NCI-H2107 treated with DMSO at 0.1 percent for 48 hours (cell line): Measurements from ENCODE around the gene COL6A5.
"Not testable (repeated sequence)": the region's sequence is repeated elsewhere in the genome, so short reads cannot be mapped to it uniquely, and the experiment has no call there.

Experiments
- DNase-seq: peaks from one replicate; lab custom pipeline; 2025; ENCODE audit not compliant: unreplicated experiment; lab: John Stamatoyannopoulos, UW

The COL6A5 gene, protein sequence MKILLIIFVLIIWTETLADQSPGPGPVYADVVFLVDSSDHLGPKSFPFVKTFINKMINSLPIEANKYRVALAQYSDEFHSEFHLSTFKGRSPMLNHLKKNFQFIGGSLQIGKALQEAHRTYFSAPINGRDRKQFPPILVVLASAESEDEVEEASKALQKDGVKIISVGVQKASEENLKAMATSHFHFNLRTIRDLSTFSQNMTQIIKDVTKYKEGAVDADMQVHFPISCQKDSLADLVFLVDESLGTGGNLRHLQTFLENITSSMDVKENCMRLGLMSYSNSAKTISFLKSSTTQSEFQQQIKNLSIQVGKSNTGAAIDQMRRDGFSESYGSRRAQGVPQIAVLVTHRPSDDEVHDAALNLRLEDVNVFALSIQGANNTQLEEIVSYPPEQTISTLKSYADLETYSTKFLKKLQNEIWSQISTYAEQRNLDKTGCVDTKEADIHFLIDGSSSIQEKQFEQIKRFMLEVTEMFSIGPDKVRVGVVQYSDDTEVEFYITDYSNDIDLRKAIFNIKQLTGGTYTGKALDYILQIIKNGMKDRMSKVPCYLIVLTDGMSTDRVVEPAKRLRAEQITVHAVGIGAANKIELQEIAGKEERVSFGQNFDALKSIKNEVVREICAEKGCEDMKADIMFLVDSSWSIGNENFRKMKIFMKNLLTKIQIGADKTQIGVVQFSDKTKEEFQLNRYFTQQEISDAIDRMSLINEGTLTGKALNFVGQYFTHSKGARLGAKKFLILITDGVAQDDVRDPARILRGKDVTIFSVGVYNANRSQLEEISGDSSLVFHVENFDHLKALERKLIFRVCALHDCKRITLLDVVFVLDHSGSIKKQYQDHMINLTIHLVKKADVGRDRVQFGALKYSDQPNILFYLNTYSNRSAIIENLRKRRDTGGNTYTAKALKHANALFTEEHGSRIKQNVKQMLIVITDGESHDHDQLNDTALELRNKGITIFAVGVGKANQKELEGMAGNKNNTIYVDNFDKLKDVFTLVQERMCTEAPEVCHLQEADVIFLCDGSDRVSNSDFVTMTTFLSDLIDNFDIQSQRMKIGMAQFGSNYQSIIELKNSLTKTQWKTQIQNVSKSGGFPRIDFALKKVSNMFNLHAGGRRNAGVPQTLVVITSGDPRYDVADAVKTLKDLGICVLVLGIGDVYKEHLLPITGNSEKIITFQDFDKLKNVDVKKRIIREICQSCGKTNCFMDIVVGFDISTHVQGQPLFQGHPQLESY (N-terminal part only)

DNA sequence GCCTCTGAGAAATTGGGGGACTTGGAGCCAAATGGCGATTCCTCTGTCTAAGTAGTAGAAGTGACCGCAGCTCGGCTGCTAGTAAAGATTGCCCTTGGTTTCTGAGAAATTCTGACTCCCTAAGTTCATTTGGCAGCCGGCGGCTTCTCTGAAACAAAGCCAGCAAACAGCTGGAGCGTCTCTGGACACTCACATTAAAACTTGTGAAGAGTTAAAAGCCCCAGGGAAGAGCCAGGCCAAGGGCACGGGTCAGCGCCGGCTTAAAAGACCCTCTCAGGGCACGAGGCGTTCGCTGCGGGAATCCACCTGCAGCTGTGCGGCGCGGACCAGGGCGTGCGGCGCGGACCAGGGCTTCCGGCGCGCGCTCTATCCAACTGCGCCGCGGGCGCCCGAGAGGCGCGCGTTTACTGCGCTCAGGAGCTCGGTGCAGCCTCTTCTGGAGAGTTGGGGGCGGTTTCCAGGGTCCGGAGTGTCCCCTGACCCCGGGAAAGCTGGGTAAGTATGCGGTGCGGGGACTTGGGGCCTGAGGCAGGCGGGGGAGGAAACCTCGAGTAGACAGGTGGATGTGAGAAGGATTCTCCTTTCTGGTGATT is at the start of gene COL6A5:
TSS of gene COL6A5 (plus strand) at position 186 of the 593 bp plus-strand sequence. CDS start 27,967 bp downstream, outside the sequence.
- no peak for DNase-seq

DNA sequence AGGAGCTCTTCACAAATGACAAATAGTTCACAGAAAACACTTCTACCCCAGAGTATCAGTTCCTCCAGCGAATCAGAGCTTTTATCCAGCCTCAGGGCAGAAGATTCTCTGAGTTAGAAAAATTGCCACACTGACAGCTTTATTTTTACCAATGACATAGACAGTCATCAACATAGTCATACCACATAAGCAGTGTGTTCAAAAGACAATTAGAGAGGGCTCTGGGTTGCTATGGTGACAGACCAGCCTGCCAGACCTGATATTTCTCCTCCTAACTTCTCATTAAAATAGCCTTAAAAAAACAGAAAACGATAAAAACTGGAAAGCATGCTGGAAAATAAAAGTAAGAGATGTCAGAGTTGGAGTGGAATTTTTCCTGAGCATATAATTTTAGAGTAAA is 45.9 kb upstream of the COL6A5 start:
- no peak for DNase-seq

DNA sequence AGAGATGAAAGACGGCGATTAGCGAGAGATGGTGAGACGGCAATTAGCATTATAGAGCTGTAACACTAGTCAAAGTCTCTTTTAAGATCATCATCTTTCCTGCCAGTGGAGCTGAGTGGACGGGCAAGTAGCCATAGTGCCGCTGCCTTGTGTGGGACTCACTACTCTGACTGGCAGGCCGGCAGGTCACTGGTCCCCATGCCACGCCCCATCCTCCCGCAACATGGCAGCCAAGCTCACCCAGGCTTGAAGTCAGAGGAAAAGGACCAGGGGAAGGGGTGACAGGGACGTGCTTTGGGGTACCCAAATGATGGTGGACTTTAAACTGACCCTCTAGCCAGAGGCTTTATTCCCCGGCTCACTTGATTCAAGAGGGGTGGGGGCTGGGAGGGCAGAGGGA is 44.6 kb upstream of the COL6A5 start:
- no peak for DNase-seq

DNA sequence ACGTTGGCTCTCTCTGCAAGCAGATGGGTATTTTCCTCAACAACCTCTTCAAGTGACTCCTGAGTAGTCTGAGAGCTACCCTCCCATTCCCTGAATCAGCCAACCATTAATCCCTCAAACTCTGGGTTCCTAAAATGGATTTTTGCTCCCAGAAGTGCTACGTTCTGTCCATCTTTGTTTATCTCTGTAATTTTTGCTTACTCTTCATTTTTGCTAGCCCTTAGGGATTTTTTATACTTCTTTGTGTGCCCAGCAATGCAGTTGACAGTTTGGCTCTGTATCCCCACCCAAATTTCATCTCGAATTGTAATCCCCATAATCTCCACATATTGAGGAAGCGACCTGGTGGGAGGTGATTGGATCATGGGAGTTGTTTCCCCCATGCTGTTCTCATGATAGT is 35.4 kb upstream of the COL6A5 start:
- DNase-seq = no peak

DNA sequence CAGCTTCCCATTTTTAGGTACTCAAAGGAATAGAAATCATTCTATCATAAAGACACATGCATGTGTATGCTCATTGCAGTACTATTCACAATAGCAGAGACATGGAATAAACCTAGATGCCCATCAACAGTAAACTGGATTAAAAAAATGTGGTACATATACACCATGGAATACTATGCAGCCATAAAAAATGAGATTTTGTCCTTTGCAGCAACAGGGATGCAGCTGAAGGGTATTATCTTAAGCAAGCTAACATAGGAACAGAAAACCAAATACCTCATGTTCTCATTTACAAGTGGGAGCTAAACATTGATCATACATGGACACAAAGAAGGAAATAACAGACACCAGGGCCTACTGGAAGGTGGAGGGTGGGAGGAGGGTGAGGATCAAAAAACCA is 33.1 kb upstream of the COL6A5 start:
- DNase-seq = no peak

DNA sequence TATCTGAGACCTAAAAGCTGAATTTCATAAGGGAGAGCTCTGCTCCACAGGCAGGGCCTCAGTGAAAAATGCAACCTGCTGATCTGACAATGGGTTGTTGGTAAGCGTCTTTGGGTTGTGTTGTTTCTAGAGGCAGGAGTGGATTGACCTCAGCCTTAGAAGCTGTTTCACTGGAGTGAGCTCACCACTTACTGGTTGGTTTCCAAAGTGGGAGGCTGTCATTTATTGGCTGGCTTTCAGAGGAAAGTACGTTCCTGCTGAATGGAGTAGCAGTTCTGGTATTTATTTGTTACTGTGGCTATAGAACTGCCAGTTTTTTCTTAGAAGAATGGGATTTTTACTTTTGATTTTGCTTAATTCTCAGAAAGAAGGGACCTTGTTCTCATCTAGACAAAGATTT is 29.3 kb upstream of the COL6A5 start:
- no peak for DNase-seq

DNA sequence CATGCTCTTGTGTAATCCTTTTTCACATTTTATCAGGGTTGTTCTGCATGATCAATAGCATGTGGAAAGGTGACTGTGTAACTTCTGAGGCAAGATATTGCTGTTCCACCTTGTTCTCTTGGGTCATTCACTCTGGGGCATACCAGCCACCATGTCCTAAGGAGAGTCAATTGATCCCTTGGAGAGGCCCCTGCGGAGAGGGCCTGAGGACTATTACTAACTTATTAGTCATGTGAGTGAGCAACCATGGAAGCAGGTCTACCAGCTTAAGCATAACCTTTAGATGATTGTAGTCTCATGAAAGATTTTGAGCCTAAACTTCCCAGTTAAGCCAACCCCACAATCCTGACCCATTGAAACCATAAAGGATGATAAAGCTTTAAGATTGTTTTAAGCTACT is 22.0 kb upstream of the COL6A5 start:
- DNase-seq = no peak

DNA sequence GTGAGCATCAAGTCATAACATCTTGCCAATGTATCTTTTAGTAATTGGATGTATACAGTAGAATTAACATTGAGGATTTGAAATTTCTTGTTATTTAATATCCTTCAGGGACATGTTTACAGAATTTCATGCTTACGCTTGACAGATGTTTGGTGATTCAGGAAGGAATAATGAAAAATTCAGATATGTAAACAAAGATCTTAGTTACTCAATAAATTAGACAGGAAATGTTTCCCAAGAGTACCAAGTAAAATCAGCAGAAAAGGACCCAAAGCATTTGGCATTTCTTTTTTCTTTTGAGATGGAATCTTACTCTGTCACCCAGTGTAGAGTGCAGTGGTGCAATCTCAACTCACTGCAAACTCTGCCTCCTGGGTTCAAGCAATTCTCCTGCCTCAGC is 4.7 kb upstream of the COL6A5 start:
- no peak for DNase-seq

DNA sequence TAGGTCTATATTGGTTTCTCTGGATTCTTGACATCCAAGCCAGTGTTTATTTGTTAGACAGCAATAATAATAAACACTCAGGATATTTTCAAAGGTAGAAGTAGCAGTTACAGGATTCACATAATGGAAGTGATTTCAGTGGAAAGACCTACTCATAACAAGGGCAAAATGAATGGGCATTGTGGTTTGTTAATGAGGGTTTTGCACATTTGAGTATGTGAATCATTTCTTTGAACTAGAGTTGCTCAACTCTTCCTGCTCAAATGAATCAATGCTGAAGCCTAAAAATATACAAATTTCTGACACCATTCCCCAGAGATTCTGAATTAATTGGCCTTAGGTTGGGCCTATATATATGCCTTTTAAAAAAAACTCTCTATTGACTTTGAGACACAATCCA is 4.1 kb upstream of the COL6A5 start:
- DNase-seq = peak; percentile 54

DNA sequence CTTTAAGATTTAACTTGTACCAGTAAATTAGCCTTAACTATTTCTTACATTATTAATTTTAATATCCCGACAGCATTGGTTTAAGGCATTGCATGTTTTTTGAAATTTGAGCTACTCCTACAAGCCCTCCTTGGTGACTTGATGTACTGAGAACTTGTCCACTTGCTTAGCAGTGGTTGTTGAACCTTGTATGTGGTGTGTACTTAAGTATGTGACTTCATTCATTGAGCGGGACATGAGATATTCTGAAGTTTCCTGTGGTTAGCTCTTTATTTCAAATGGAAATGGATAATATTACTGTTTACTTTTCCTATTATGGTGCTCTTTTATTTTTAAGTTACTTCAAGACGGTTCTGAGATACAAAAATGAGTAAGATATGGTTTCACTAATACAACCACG is 3.6 kb upstream of the COL6A5 start:
- DNase-seq = peak; percentile 57

DNA sequence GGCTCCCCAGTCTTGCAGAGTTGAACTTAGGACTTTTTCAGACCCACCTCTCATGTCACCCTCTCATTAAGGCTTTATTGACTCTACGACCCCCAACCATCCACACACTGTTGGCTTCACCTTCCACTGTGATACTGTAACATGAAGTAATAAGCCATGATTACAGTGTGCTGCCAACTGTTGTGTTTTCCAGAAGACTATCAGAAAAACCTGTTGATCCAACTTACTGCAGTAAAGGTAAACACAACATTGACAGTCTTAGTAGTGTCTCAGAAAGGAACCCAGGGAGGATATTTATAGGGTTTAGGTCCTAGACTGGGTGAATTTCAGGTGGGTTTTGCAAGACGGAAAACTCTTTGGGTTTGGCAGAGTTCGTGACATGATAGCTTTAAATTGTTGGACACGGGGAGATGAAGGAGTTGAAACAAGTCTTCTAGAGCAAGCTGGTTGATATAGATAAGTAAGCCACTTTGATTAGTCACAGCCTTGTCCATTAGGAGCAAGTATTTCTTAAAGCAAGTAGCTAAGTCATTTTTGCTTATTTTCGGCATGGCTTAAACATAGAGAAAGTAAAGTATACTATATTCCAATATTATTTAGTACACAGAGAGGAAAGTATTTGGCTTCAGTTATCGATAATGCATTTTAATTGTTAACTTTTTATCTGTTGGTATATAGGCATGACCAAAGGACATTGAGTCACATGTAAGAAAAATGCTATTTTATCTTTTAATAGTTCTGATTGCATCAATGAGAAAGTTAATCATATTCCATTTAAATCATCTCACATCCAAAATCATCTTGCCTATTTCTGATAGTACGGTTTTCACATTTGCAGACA is 2.4 kb upstream of the COL6A5 start:
- no peak for DNase-seq

DNA sequence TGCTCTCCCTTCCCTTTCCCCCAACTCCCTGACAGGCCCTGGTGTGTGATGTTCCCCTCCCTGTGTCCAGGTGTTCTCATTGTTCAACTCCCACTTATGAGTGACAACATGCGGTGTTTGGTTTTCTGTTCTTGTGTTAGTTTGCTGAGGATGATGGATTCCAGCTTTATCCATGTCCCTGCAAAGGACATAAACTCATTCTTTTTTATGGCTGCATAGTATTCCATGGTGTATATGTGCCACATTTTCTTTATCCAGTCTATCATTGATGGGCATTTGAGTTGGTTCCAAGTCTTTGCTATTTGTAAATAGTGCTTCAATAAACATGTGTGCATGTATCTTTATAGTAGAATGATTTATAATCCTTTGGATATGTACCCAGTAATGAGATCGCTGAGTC is 2.8 kb downstream of the COL6A5 start:
- DNase-seq = not testable (repeated sequence)

DNA sequence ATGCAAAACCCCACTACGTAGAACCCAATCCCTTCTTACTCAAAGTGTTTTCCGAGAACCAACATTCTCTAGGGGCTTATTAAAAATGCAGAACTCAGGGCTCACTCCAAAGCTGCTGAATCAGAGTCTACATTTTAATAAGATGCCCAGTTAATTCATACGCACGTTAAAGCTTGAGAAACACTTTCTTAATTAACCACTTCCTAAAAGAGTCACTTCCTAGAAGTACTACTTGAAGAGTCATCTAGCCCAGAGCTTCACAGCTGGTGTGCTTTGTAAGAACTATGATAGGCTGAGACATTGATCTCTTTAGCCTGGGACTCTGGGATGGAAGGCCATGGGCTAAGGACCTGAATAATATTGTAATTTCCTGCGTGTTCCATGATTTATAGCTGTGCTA is 9.0 kb downstream of the COL6A5 start:
- DNase-seq = peak; percentile 10

DNA sequence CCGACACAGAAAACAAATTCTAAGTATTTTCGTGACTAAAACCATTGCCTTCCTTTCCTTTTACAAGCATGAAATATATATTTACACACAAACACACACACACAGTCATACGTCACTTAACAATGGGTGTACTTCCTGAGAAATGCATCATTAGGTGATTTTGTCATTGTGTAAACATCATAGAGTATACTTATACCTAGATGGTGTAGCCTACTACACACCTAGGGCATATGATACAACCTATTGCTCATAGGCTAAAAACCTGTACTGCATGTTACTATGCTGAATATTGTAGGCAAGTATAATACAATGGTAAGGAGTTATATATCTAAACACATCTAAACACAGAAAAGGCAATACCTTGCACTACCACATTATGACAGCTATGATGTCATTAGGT is 28.6 kb downstream of the COL6A5 start:
- no peak for DNase-seq

DNA sequence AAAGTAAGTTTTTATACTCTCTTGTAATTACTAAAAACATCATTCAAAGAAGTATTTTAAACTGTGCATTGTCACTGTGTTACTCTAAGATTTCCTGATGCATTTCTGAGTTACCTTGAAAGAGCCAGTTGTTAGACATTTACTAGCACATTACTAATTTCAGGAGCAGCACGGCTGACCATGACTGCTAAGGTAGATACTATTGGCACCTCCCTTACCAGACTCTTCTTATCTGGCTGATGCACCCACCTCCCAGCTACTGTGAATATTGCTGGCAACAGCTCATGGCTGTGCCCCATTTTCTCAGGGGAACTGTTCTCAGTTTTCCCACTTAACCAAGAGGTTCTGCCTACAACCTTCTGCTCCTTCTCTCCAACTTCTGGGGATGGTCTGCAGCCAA is 29.4 kb downstream of the COL6A5 start:
- no peak for DNase-seq

DNA sequence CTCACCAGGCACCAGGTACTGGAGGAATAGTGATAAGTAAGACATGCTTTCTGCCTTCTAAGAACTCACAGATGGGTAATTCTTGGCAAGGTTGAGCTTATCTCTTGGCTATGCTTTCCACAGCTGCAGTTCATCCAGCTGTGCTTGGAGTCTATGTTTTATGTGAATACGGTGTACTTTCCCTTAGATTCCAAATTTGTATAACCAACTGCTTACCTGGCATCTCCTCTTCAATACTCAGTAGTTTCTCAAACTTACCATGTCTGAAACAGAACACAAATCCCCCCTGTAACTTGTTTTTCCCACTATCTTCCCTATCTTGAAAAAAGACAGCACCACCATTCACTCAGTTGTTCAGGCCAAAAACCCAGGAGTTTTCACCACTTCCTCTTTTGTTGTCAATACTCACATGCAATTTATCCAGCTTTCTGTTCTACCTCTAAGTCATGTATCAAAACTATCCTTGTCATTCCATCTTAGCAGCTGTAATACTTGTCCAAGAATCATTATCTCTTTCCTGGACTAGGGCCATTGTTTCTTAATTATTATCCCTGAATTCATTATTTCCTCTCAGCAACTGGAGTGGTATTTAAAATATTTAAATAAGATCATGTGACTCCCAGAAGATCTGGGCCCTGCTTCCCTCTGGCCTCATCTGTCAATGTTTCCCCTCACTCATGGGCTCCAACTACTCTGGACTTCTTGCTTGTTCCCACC is 32.6 kb downstream of the COL6A5 start:
- DNase-seq = no peak

DNA sequence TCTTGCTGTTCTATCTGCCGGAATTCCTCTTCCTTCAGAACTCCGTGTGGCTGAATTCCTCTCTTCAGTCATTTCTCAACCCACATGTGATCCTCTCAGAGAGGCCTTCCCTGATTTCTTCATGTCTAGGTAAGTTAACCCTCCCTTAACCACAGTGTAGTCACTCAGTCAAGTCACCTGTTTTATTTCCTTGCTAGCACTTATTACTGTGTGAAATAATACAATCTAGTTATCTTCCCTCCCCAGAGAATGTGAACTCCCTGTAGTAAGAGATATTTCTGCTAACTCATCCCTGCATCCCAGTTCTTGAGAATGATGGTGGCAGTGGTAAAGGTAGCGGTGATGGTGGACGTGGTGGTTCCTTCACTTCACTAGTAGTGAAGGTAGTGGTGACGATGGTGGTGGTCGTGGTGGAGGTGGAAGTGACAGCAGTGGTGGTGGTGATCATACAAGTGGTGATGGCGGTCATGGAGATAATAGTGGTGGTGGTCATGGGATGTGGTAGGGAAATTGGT is 33.3 kb downstream of the COL6A5 start:
- no peak for DNase-seq

DNA sequence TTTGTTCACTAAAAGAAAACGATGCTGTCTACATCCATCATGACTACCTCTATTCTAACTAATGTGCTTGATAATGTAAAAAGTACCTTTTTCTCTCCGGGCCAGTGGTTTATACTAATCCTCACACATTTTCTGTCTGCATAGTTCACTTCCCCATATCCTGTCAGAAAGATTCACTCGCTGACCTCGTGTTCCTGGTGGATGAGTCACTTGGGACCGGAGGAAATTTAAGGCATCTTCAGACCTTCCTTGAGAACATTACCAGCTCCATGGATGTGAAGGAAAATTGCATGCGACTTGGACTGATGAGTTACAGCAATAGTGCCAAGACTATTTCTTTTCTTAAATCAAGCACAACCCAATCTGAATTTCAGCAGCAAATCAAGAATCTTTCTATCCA is 33.8 kb downstream of the COL6A5 start:
- DNase-seq = no peak

DNA sequence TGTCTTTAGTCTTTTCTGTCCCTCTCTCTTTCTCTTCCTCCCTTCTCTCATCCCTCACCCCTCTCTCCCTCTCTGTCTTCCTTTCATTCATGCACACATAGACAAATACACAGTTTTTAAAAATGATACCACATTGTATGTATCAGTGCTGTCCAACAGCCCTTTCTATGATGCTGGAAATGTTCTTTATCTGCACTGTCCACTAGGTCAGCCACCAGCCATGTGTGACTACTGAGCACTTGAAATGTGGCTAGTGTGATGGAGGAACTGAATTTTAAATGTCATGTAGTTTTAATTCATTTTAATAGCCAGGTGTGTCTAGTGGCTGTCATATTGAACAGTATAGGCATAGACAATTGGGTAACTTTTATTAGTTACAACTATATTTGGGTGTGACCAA is 34.9 kb downstream of the COL6A5 start:
- DNase-seq = no peak
